ENCODE measurements around the gene MIPOL1.

DNA sequence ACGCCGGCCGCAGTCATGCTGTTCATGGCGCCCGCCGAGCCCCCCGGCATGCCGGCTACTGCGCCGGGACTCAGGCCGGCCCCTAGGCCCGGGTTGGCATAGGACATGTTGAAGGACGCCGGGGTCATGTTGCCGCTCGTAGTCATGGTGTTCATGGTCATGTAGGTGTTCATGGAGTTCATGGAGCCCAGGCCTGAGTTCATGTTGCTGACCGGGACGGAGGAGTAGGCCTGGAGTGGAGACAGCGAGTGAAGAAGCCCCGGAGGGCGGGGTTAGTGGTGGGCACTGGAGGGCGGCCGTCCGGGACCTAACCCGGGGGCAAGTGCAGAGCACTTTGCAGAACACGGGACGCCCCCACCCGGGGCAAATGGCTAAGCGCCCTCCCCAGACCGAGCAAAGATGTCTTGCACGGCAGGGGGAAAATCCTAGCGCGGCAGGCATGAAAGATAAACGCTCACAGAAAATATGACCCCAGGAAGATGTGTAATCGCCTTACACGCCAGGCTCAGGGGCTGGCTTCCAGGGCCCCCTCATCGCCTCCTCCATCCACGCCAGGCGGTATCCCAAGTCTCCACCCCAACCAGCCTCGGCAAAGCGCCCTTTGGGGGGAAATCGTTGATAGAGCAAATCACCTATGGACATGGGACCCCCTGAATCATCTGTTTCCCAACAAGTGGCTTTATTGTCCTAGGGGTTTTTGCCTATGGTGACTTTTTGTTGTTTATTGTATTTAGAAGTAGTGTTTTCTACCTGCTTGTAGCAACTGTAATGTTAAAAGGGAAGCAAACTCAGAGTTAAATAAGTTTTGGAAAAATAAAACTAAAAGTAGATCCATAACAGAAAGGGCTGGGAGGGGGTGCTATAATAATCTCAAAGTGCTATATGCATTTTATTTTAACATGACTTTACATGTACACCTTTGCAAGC, 395.0 kb downstream of the MIPOL1 start:
- no peak for TF ChIP-seq CTCF (conservative IDR thresholded peaks at IDR 0.05)
- no peak for TF ChIP-seq EZH2 (IDR thresholded peaks at IDR 0.05; ENCODE audit: low read depth)
